Lower leg skin (tissue), 3 donors: ENCODE results near the gene ZDHHC1.

Source experiments
- CTCF ChIP-seq, 3 donors: fragments of 450-650 bp; IDR thresholded peaks; one replicate each; pipeline ENCODE4 v1.5.1; 2016; ENCODE audit warnings: antibody characterized with exemption in 3 of 3, mild to moderate bottlenecking in 3 of 3, moderate library complexity in 2 of 3
- POLR2A ChIP-seq, 2 donors: fragments of 450-650 bp; IDR thresholded peaks; one replicate each; pipeline ENCODE4 v1.6.1; 2016 to 2017; ENCODE audit warnings: antibody characterized with exemption in 2 of 2, mild to moderate bottlenecking in 1 of 2, moderate library complexity in 1 of 2

GRCh38 chr16:67386861-67387455, 29.3 kb downstream of the ZDHHC1 start:
- TF ChIP-seq CTCF (IDR thresholded peaks at IDR 0.05) (no peak), POLR2A (IDR thresholded peaks at IDR 0.05) (no peak)
